GM18520 (cell line): ENCODE measurements around the gene USP3.
A peak's percentile ranks its signal among the peaks of the same experiment; 100 is the strongest.

ENCODE experiments used
- ATAC-seq: cut with Tn5 transposase; IDR thresholded peaks from one replicate; pipeline ENCODE4 v1.9.1; 2021; ENCODE audit not compliant: unreplicated experiment

The USP3 gene

DNA sequence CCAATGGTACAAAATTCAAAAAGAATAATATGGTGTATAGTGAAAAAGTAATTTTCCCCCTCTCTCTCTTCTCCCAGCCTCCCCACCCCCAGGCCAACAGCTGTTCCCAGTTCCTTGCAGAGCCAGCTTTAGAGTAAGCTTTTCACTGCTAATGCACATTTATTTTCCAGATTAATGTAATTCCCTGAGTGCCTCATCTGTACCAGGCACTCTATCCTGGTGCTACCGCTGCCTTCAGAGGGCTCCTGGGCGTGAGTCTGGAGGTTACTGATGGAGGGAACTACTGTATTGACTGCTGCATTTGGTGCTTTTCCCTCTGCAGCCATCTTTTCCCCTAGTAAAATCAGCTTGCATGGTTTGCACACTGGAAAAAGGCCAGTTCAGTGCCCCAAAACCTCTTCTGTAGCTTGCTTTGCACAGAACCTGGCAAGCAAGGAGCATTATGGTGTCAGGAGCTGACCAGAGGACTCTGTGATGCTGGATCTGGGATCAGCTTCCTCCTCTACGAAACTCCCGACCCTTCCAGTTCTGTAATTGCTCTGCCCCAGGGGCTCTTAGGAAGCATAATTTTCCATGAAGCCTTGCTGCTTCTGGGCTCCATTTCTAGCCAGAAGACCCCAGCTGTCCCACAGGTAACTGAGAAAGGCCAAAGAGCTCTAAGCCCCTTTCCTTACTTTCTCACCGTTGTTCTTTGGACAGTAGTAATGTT is 8.5 kb upstream of the USP3 start:
- no peak for ATAC-seq

DNA sequence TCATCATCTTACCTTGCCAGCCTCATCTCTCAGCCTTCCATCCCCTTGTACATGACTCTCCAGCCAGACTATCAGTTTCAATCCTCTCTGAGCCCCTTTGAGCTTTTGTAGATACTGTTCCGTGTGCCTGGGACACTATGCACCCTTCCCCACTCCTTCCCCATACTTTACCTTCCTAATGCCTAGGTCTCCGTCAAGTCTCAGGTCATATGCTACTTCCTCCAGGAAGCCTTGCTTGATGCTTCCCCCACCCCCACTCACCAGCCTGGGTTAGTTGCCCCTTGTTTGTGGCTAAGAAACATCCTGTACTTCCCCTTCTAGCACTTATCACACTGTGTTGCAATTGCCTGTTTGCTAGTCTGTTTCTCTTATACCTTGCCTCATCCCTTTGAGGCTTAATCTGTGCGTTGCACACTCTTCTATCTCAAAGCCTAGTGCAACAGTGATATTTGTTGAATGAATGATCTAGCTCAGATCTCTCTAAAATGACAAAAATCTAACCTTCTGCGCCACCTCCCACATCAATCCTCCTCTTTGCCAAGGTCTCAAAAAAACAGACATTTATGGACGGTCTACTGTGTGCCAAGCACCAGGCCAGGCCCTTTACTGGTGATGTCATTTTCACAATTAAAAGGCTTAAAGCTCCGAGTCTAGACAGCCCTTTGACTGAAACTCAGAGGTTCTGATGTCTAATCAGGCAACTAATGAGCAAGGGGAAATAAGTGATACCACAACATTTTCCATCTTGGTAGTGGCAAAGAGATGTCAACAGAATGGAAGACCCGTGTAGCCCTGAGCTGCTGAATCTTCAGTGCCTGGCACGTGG is 6.5 kb upstream of the USP3 start:
- peak; percentile 32 for ATAC-seq

DNA sequence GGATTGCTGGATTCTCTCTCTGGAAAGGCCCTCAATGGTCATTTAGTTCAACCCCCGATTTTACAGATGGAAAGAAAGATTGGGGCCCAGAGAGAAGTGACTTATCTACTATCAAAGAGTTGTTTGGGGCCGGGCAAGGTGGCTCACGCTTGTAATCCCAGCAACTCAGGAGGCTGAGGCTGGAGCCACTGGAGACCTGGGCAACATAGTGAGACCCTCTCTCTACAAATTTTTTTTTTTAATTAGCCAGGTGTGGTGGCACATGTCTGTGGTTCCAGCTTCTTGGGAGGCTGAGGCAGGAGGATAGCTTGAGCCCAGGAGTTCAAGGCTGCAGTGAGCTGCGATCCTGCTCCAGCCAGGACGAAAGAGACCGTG is 5.2 kb upstream of the USP3 start:
- no peak for ATAC-seq

DNA sequence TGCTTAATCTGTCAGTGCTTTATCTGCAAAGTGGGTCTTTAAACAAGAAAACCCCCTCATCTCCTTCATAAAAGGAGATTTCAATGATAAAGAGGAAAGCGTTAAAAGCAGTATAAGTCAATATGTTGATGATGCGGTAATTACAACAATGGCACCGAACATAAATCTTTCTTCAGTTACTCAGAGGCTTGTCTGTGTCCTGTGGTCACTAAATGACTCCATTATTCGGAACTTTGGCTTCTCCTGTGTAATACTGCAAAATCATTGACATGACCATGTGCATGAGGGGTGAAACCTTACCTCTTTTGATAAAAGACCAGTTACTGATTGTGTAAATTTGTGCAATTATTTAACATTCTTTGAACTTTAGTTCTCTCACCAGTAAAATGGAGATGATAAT is 4.8 kb upstream of the USP3 start:
- ATAC-seq = no peak

GRCh38 chr15:63500265-63501250 is 3.8 kb upstream of the USP3 start:
- ATAC-seq = no peak

- no peak for ATAC-seq
These were observed 2.9 kb upstream of the USP3 start for GRCh38 chr15:63501256-63502089.

GRCh38 chr15:63502137-63502766 is 2.1 kb upstream of the USP3 start:
- no peak for ATAC-seq

DNA sequence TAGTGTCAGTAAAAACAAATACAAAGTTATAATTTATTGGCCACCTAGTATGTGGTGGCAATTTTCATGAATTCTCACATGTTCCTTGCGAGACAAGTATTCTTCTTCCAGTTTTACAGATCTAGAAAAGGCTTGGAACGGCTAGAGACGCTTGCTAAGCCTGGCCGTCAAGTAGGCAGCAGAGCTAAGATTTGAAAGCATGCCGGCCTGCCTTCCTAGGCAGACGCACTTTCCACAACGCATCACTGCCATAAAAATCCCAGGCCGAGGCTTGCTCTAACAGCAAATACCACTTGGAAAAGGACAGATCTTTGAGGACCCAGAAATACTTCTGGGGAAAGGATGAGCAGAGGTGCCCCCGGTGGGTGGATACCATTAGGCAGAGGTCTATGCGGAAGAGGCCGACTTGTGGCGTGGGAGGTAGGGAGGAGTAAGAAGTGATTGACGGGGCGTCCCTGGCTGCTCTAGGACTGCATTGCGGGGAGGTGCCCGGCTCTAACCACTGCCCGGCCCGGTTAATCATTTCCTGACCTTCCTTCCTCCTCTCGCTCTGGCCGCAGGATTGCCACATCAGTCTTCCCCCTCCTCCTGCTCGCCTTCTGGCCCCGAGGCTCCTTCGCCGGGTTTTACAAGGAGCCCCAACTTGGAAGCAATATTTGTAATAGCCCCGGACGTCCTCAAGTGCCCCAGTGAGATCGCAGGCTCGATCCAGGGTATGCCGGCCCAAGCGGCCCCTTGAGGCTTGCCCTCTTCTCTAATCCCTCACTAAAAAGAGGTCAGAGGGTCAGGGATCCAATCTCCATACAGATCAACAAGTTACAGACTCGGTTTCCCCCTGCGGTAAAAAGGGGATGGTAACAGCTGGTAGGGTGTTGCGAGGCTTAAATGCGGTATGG is 1.3 kb upstream of the USP3 start:
- ATAC-seq = peak; percentile 18

DNA sequence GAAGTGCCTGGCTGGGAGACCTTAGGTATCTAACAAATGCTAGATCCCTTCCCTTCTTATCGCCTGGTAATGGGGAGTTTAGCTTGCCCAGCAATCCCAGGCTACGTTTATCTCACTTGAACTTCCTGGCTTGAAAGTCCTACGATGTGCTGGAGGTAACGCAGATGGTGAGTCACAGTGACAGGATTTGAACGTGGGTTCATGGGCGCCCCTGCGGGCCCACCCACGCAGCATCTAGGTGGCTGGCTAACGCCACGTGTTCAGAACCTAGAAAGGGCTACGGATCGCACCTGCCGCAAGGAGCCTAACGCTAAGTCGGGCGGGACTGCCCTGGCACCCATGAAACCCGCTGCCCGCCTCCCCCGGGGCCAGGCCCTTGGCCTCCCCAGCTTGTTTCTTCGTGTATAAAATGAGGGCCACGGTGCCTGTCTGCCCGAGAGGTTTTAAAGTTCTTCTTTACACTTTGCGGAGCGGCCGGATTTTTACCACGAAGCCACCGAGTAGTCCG is 600 bp upstream of the USP3 start:
- peak; percentile 19 for ATAC-seq

DNA sequence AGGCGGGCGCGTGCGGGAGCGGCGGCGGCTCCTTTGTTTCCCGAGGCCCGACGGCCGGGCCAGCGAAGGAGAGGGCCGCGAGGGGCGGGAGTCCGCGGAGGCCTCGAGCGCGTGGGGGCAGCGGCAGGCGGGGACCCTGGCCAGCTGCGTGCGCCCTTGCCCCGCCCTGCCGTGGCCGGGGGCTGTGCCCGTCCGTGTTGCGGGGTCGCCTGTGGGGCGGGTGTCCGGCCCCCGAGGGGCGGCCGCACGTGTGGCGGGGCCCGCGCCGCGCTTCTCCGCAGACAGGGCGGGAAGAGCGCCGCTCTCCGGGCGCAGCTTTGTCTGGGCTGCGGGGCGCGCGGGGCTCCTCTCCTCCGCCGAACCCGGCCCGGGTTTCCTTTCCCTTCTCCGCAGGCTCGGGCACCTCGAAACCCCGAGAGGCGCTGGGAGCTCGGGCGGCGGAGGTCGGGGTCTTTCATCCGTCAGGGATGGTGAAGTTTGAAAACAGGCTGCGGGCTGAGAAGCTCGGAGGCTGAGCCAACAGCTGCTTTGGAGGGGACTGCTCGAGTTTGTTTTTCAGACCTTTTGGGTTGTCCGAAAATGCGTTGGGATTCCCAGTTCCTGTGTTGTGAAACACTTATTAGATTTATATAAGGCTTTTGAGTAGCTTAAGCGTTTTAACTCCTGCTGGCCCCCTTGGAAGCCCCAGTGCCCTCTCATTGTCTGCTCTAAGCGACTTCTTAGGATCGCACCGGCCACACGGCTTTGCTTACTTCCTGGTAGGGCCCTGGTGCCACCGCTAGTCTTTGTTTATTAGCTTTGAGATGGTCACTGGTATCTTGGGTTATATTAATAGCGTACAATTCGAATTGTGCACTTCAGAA is 817 bp downstream of the USP3 start:
- ATAC-seq = peak; percentile 11

GRCh38 chr15:63505842-63506222 is 1.4 kb downstream of the USP3 start:
- ATAC-seq = no peak

GRCh38 chr15:63506537-63507035 is 2.2 kb downstream of the USP3 start:
- ATAC-seq = no peak

GRCh38 chr15:63507878-63508818 is 3.8 kb downstream of the USP3 start:
- ATAC-seq = no peak

DNA sequence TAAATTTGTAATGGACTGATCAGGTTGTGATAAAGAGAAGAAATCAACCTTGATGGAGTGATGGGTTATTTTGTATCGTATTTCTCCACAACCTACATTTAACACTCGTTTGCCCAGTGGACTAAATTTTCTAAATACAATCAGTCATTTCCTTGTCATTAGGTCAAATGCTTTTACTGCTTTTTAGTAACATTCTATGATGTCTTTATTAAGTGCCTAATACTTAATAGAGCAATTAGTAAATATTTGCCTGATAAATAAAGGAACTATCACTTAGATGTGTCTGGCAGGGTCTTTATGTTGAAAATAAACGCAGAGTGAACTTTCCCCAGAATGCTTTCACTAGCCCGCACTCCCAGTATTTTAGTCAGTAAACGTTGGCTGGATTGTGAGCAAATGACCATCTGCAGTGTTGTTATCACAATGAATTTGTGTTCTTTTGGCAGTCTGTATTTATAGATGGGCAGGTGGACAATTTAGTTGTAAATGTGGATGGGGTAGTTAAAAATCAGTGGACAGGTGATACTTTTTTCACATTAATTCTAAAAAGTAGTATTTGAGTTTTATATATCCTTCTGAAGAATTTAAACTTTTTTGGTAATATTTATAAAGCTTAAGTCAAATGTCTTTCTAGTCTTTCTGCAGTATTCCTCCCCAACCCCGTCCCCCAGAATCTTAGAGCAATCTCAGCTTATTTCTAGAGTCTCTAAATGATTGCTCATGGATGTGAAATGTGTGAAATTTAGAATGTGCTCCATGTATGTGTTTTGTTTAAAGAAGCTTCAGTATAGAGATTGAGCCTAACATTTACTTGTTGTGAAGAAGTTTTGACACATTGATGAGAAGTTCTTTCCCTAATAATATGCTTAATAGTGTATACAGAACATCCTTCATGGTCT is 4.9 kb downstream of the USP3 start:
- no peak for ATAC-seq
